H1 (cell line): ENCODE data around the gene LPCAT1. TPM values are rescaled to one million over a fixed set of nuclear protein-coding genes. Genes with fewer than 3 reads are reported as not detected.

Source experiments
- JUN ChIP-seq: IDR thresholded peaks from 2 replicates; pipeline ENCODE4 v1.6.1; 2011; ENCODE audit warnings: low read depth, mild to moderate bottlenecking, improper control_type of control experiment, low read length
- JUND ChIP-seq: IDR thresholded peaks from 2 replicates; pipeline ENCODE4 v1.6.1; 2011; ENCODE audit warnings: mild to moderate bottlenecking, improper control_type of control experiment, low read length
- MAFK ChIP-seq: IDR thresholded peaks from 2 replicates; pipeline ENCODE4 v1.6.1; 2012; ENCODE audit warnings: low read depth, mild to moderate bottlenecking, improper control_type of control experiment, low read length
- POU5F1 ChIP-seq: IDR thresholded peaks from 2 replicates; pipeline ENCODE4 v1.6.1; 2011; ENCODE audit warnings: low read depth, mild to moderate bottlenecking, low read length, moderate library complexity
- SIX5 ChIP-seq: IDR thresholded peaks from 2 replicates; pipeline ENCODE4 v1.6.1; 2011; ENCODE audit warnings: mild to moderate bottlenecking, low read depth, low read length
- ZNF274 ChIP-seq: IDR thresholded peaks from 2 replicates; pipeline ENCODE4 v1.7.0; 2012; ENCODE audit warnings: low read length, borderline replicate concordance; ENCODE audit errors: extremely low read depth
- polyA plus RNA-seq, 7 experiments: library from polyadenylated mRNA; depleted of rRNA in 3 of 7; stranded (reverse) in 5 of 7; unstranded in 2 of 7; fragments of >200 nt in 5 of 7; fragments of 200-250 nt in 2 of 7; gene quantifications; 1 replicate in 5 of 7; 2 replicates in 1 of 7; 4 replicates in 1 of 7; pipeline versions ENCODE4 v1.2.1 to v1.2.3, GENCODE V29; 2011 to 2013; ENCODE audit warnings: missing spikeins in 2 of 7, mixed read lengths in 2 of 7
- total RNA-seq: library from RNA; stranded (reverse); fragmentation: NEBNext Ultra II Directional; extraction: Animal tissue kit (Norgen Biotek cat#: 25700); gene quantifications from 2 replicates; pipeline ENCODE4 v1.2.1, GENCODE V29; 2021
- TF ChIP-seq, protein P1 (sequence below): IDR thresholded peaks from 2 replicates; pipeline ENCODE4 v1.6.1; 2012; ENCODE audit warnings: inconsistent platforms

The LPCAT1 gene
- total and polyA plus RNA-seq, 2 of the 8 experiments (the other 6 are each of a cell fraction or from before 2014, with no cell fraction given) = 107 to 260 TPM

DNA sequence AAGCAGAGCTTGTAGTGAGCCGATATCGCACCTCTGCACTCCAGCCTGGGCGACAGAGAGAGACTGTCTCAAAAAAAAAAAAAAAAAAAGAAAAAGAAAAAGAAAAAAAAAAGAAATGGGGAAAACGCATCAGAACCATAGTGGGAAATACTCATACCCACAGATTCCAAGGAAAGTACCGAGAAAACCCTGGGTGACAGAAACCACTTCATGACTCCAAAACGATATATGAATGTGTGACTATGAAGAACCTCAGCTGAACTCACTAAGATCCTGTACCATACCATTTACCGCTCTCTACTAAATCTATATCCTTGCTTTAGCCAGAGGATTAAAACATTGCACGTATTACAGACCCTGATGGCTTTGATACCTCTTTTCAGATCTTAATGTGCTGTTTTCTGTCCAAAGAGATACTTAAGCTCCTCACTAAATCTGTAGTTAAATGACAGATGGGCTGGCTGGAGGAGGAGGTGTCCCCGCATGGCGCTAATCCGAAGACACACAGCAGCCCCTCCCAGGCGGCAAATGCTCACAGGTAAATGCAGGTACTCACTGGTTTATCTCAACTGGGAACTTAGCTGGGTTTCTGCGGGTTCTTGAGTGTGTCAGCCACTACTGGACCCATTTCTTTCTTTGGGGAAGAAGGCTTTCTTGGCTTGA is 2.8 kb downstream of the LPCAT1 start (continued):
- no peak for TF ChIP-seq MAFK
- no peak for TF ChIP-seq ZNF274
- no peak for TF ChIP-seq POU5F1
- TF ChIP-seq, protein P1, sequence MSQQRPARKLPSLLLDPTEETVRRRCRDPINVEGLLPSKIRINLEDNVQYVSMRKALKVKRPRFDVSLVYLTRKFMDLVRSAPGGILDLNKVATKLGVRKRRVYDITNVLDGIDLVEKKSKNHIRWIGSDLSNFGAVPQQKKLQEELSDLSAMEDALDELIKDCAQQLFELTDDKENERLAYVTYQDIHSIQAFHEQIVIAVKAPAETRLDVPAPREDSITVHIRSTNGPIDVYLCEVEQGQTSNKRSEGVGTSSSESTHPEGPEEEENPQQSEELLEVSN = no peak
- TF ChIP-seq JUN = no peak
- TF ChIP-seq SIX5 = no peak
- TF ChIP-seq JUND = no peak
